ENCODE measurements around the gene RAD51B.

RAD51B gene

GRCh38 chr14:68373847-68374444 lies 554.4 kb downstream of the RAD51B start:
- DNase-seq: no peak

- DNase-seq: no peak
These were observed 555.1 kb downstream of the RAD51B start for GRCh38 chr14:68374682-68375081.

- no peak for DNase-seq
These were observed 555.8 kb downstream of the RAD51B start for GRCh38 chr14:68375376-68375775.

GRCh38 chr14:68376067-68376779 lies 556.6 kb downstream of the RAD51B start:
- no peak for DNase-seq

- no peak for DNase-seq
These were observed 557.4 kb downstream of the RAD51B start for GRCh38 chr14:68377006-68377405.

GRCh38 chr14:68377459-68377858 lies 557.9 kb downstream of the RAD51B start:
- no peak for DNase-seq

- no peak for DNase-seq
These were observed 560.1 kb downstream of the RAD51B start for GRCh38 chr14:68379510-68380328.

- DNase-seq: no peak
These were observed 560.8 kb downstream of the RAD51B start for GRCh38 chr14:68380329-68380741.

- DNase-seq: no peak
These were observed 564.8 kb downstream of the RAD51B start for GRCh38 chr14:68384335-68384734.

- no peak for DNase-seq
These were observed 565.3 kb downstream of the RAD51B start for GRCh38 chr14:68384881-68385280.

- no peak for DNase-seq
These were observed 566.9 kb downstream of the RAD51B start for GRCh38 chr14:68386446-68386845.

- peak; percentile 71 for DNase-seq
These were observed 567.6 kb downstream of the RAD51B start for GRCh38 chr14:68386950-68387779.

GRCh38 chr14:68389943-68390342 lies 570.4 kb downstream of the RAD51B start:
- no peak for DNase-seq

GRCh38 chr14:68390741-68391140 lies 571.2 kb downstream of the RAD51B start:
- no peak for DNase-seq

GRCh38 chr14:68391311-68392014 lies 571.9 kb downstream of the RAD51B start:
- DNase-seq: peak; percentile 70

GRCh38 chr14:68392393-68393141 lies 573.0 kb downstream of the RAD51B start:
- no peak for DNase-seq

- no peak for DNase-seq
These were observed 573.7 kb downstream of the RAD51B start for GRCh38 chr14:68393259-68393658.

- DNase-seq: no peak
These were observed 574.7 kb downstream of the RAD51B start for GRCh38 chr14:68394118-68394763.

- no peak for DNase-seq
These were observed 575.2 kb downstream of the RAD51B start for GRCh38 chr14:68394764-68395143.

- DNase-seq: no peak
These were observed 576.0 kb downstream of the RAD51B start for GRCh38 chr14:68395604-68396003.

GRCh38 chr14:68396461-68396860 lies 576.9 kb downstream of the RAD51B start:
- DNase-seq: no peak
